Erythroblast (primary cell): ENCODE results near the gene KCNJ15.

ENCODE experiments used
- GATA1 ChIP-seq: IDR thresholded peaks from 2 replicates; pipeline ENCODE4 v1.6.1; 2011; ENCODE audit warnings: low read depth, mild to moderate bottlenecking, control low read depth, low read length, moderate library complexity
- POLR2A ChIP-seq: IDR thresholded peaks from 2 replicates; pipeline ENCODE4 v1.6.1; 2011; ENCODE audit warnings: mild to moderate bottlenecking, low read length

- TF ChIP-seq POLR2A (no peak), GATA1 (no peak)
Measured at GRCh38 chr21:38312822-38313221, 56.0 kb downstream of the KCNJ15 start.
